Fibroblast of lung (primary cell): ENCODE results near the gene DPP10. TPM values are rescaled to one million over a fixed set of nuclear protein-coding genes. Genes with fewer than 3 reads are reported as not detected.

ENCODE experiments used
- DNase-seq, 2 donors: peaks; one replicate each; pipeline versions ENCODE4 v3.0.0 to v3.0.0-alpha.2; 2010; ENCODE audit warnings: low read depth in 2 of 2
- H2AFZ ChIP-seq: 2 replicates; pipeline ENCODE4 v1.5.1; 2012; ENCODE audit warnings: low read length, control low read depth, inconsistent platforms
- H3K27ac ChIP-seq: 2 replicates; pipeline ENCODE4 v1.5.1; 2011; ENCODE audit warnings: low read length, control low read depth; ENCODE audit not compliant: insufficient read depth
- H3K27me3 ChIP-seq: 2 replicates; pipeline ENCODE4 v1.5.1; 2011; ENCODE audit warnings: mild to moderate bottlenecking, low read length; ENCODE audit not compliant: control insufficient read depth, insufficient read depth
- H3K36me3 ChIP-seq: 2 replicates; pipeline ENCODE4 v1.5.1; 2011; ENCODE audit warnings: low read length; ENCODE audit not compliant: control insufficient read depth, insufficient read depth
- H3K4me1 ChIP-seq: 2 replicates; pipeline ENCODE4 v1.5.1; 2011; ENCODE audit warnings: low read length; ENCODE audit not compliant: control insufficient read depth, insufficient read depth; ENCODE audit errors: extremely low read depth
- H3K4me2 ChIP-seq: 2 replicates; pipeline ENCODE4 v1.5.1; 2011; ENCODE audit warnings: low read length, control low read depth; ENCODE audit not compliant: insufficient read depth; ENCODE audit errors: extremely low read depth
- H3K4me3 ChIP-seq, 4 experiments: fragments of 200-600 bp in 1 of 4; sonication (generic) in 1 of 4; replicated peaks in 1 of 4; 2 replicates each; pipeline ENCODE4 v1.5.1; 2011 to 2016; ENCODE audit warnings: low read length in 4 of 4, low read depth in 3 of 4, mild to moderate bottlenecking in 3 of 4, control low read depth in 2 of 4, inconsistent platforms in 1 of 4, mixed read lengths in 1 of 4; ENCODE audit not compliant: insufficient read depth in 1 of 4; ENCODE audit errors: control extremely low read depth in 1 of 4
- H3K79me2 ChIP-seq: 2 replicates; pipeline ENCODE4 v1.5.1; 2012; ENCODE audit warnings: mild to moderate bottlenecking, low read length, inconsistent platforms; ENCODE audit not compliant: control insufficient read depth, insufficient read depth
- H3K9ac ChIP-seq: 2 replicates; pipeline ENCODE4 v1.5.1; 2011; ENCODE audit warnings: mild to moderate bottlenecking, low read length, control low read depth; ENCODE audit not compliant: insufficient read depth
- H3K9me3 ChIP-seq: 2 replicates; pipeline ENCODE4 v1.5.1; 2012; ENCODE audit warnings: low read depth, low read length; ENCODE audit not compliant: control insufficient read depth, insufficient read depth
- H4K20me1 ChIP-seq: 2 replicates; pipeline ENCODE4 v1.5.1; 2011; ENCODE audit warnings: low read length; ENCODE audit not compliant: control insufficient read depth, insufficient read depth; ENCODE audit errors: extremely low read depth
- CTCF ChIP-seq, 2 donors: IDR thresholded peaks in 1 of 2; conservative IDR thresholded peaks in 1 of 2; 1 replicate in 1 of 2; 2 replicates in 1 of 2; pipeline ENCODE4 v1.5.1; 2011 to 2012; ENCODE audit warnings: low read length in 2 of 2, control low read depth in 1 of 2, inconsistent platforms in 1 of 2, low read depth in 1 of 2, mild to moderate bottlenecking in 1 of 2
- EZH2 ChIP-seq: IDR thresholded peaks from 2 replicates; pipeline ENCODE4 v1.5.1; 2012; ENCODE audit warnings: low read length, control low read depth, mild to moderate bottlenecking; ENCODE audit errors: missing control alignments
- polyA plus RNA-seq, 2 donors: library from polyadenylated mRNA; depleted of rRNA in 1 of 2; stranded (reverse) in 1 of 2; unstranded in 1 of 2; fragments of >200 nt; gene quantifications; 2 replicates each; pipeline ENCODE4 v1.2.1, GENCODE V29; 2011 to 2012; ENCODE audit warnings: missing spikeins in 1 of 2
- total RNA-seq: library from RNA; depleted of rRNA; stranded (reverse); fragments of >200 nt; gene quantifications from 2 replicates; pipeline ENCODE4 v1.2.1, GENCODE V29; 2014

Gene DPP10
- total and polyA plus RNA-seq, 2 donors (not counting 1 experiment from before 2014, with no cell fraction given) = not detected

GRCh38 chr2:114642166-114642770 is 199.8 kb downstream of the DPP10 start:
- TF ChIP-seq EZH2 (no peak), CTCF (conservative IDR thresholded peaks at IDR 0.05 in 1 of 2, IDR thresholded peaks at IDR 0.05 in 1 of 2; ENCODE audit: low read depth in 1 of 2, low read length in 2 of 2) (no peak)

GRCh38 chr2:114642988-114643553 is 200.6 kb downstream of the DPP10 start:
- no peak for TF ChIP-seq CTCF (conservative IDR thresholded peaks at IDR 0.05 in 1 of 2, IDR thresholded peaks at IDR 0.05 in 1 of 2; ENCODE audit: low read depth in 1 of 2, low read length in 2 of 2)
- no peak for TF ChIP-seq EZH2
- Histone ChIP-seq H3K9me3 (no peaks in the 10 kb centered on the region), H3K4me3 (no peak overlapping the region), H3K9ac (no peak overlapping the region), H3K79me2 (no peaks in the 10 kb centered on the region), H3K27me3 (no peaks in the 10 kb centered on the region), H2AFZ (no peak overlapping the region), H4K20me1 (no peaks in the 10 kb centered on the region), H3K4me2 (no peak overlapping the region), H3K27ac (no peak overlapping the region), H3K4me1 (no peaks in the 10 kb centered on the region), H3K36me3 (no peaks in the 10 kb centered on the region)
- no peak for DNase-seq

More at GRCh38 chr2:114642166-114642770, 199.8 kb downstream of the DPP10 start:
- Histone ChIP-seq H3K9me3 (no peaks in the 10 kb centered on the region), H3K27me3 (no peaks in the 10 kb centered on the region), H3K4me1 (no peaks in the 10 kb centered on the region), H3K79me2 (no peaks in the 10 kb centered on the region), H3K4me2 (no peak overlapping the region), H4K20me1 (no peaks in the 10 kb centered on the region), H3K9ac (no peak overlapping the region), H3K27ac (no peak overlapping the region), H3K36me3 (no peaks in the 10 kb centered on the region), H2AFZ (no peak overlapping the region), H3K4me3 (no peak overlapping the region)
- no peak for DNase-seq

GRCh38 chr2:114651933-114652332 is 209.5 kb downstream of the DPP10 start:
- no peaks in the 10 kb centered on the region for H3K4me1 ChIP-seq
- H3K27me3 ChIP-seq = no peaks in the 10 kb centered on the region
- no peak overlapping the region for H3K4me3 ChIP-seq
- no peak overlapping the region for H2AFZ ChIP-seq
- TF ChIP-seq EZH2 (no peak), CTCF (conservative IDR thresholded peaks at IDR 0.05 in 1 of 2, IDR thresholded peaks at IDR 0.05 in 1 of 2; ENCODE audit: low read depth in 1 of 2, low read length in 2 of 2) (no peak)
- no peaks in the 10 kb centered on the region for H3K36me3 ChIP-seq
- H3K9ac ChIP-seq = no peak overlapping the region
- DNase-seq = no peak
- H3K9me3 ChIP-seq = no peaks in the 10 kb centered on the region
- H3K4me2 ChIP-seq = no peak overlapping the region
- H4K20me1 ChIP-seq = no peaks in the 10 kb centered on the region
- H3K79me2 ChIP-seq = no peaks in the 10 kb centered on the region
- H3K27ac ChIP-seq = no peak overlapping the region
